Endothelial cell (in vitro differentiated cells): ENCODE measurements around the gene MAGEB1. TPM values are rescaled to one million over a fixed set of nuclear protein-coding genes. Genes with fewer than 3 reads are reported as not detected.

Source experiments
- DNase-seq: peaks from one replicate; pipeline ENCODE4 v3.0.0; 2021; ENCODE audit warnings: low spot score
- H3K27ac Mint-ChIP-seq: one replicate; pipeline ENCODE4 v1.8.0; 2021; ENCODE audit warnings: mixed read lengths, inconsistent platforms; ENCODE audit not compliant: unreplicated experiment
- H3K27me3 Mint-ChIP-seq: one replicate; pipeline ENCODE4 v1.8.0; 2021; ENCODE audit warnings: mild to moderate bottlenecking, moderate library complexity, mixed read lengths, inconsistent platforms; ENCODE audit not compliant: unreplicated experiment
- H3K36me3 Mint-ChIP-seq: one replicate; pipeline ENCODE4 v1.8.0; 2021; ENCODE audit warnings: mild to moderate bottlenecking, low read depth, mixed read lengths, inconsistent platforms; ENCODE audit not compliant: unreplicated experiment
- H3K4me1 Mint-ChIP-seq: one replicate; pipeline ENCODE4 v1.8.0; 2021; ENCODE audit warnings: mild to moderate bottlenecking, mixed read lengths, inconsistent platforms; ENCODE audit not compliant: unreplicated experiment
- H3K4me3 Mint-ChIP-seq: one replicate; pipeline ENCODE4 v1.8.0; 2021; ENCODE audit warnings: mild to moderate bottlenecking, mixed read lengths, inconsistent platforms; ENCODE audit not compliant: unreplicated experiment
- H3K9me3 Mint-ChIP-seq: one replicate; pipeline ENCODE4 v1.8.0; 2021; ENCODE audit warnings: mixed read lengths, inconsistent platforms; ENCODE audit not compliant: unreplicated experiment
- CTCF ChIP-seq: fragments of 200-600 bp; sonication (generic); IDR thresholded peaks from one replicate; pipeline ENCODE4 v1.5.0; 2021; ENCODE audit warnings: antibody characterized with exemption; ENCODE audit not compliant: unreplicated experiment
- total RNA-seq: library from RNA; stranded (reverse); fragmentation: NEBNext Ultra II Directional; extraction: Animal tissue kit (Norgen Biotek cat#: 25700); gene quantifications from one replicate; pipeline ENCODE4 v1.2.1, GENCODE V29; 2021; ENCODE audit not compliant: unreplicated experiment

Gene MAGEB1
- total RNA-seq, 1 donor from 2014 or later: not detected

GRCh38 chrX:30241724-30242415, 5.1 kb upstream of the MAGEB1 start, which contains the start of gene MAGEB4:
MAGEB4 (plus strand) TSS chrX:30242000; CDS start chrX:30242136, 136 bp downstream.
- H3K9me3 Mint-ChIP-seq: no peaks in the 10 kb centered on the region
- H3K27ac Mint-ChIP-seq: no peak within 1 kb of the TSS
- H3K4me1 Mint-ChIP-seq: no peaks in the 10 kb centered on the region
- H3K27me3 Mint-ChIP-seq: peaks cover 2% of the 10 kb centered on the region
- DNase-seq: no peak
- no peak within 1 kb of the TSS for H3K4me3 Mint-ChIP-seq
- no peaks in the 10 kb centered on the region for H3K36me3 Mint-ChIP-seq
- TF ChIP-seq CTCF: no peak

- no peak for TF ChIP-seq CTCF
Measured at GRCh38 chrX:30248854-30249253, 1.9 kb downstream of the MAGEB1 start.

GRCh38 chrX:30253257-30253656, 6.3 kb downstream of the MAGEB1 start:
- Mint-ChIP-seq H3K27ac (no peak overlapping the region), H3K9me3 (no peaks in the 10 kb centered on the region), H3K4me3 (no peak overlapping the region), H3K36me3 (no peaks in the 10 kb centered on the region), H3K27me3 (peaks cover 2% of the 10 kb centered on the region), H3K4me1 (no peaks in the 10 kb centered on the region)
- no peak for DNase-seq
- no peak for TF ChIP-seq CTCF

More at GRCh38 chrX:30248854-30249253, 1.9 kb downstream of the MAGEB1 start:
- no peak overlapping the region for H3K27ac Mint-ChIP-seq
- no peaks in the 10 kb centered on the region for H3K4me1 Mint-ChIP-seq
- H3K27me3 Mint-ChIP-seq: peaks cover 2% of the 10 kb centered on the region
- H3K9me3 Mint-ChIP-seq: no peaks in the 10 kb centered on the region
- no peaks in the 10 kb centered on the region for H3K36me3 Mint-ChIP-seq
- no peak overlapping the region for H3K4me3 Mint-ChIP-seq
- DNase-seq: no peak

- H3K4me1 Mint-ChIP-seq: peaks cover 4% of the 10 kb centered on the region
- DNase-seq: no peak
- H3K27ac Mint-ChIP-seq: no peak overlapping the region
- no peaks in the 10 kb centered on the region for H3K9me3 Mint-ChIP-seq
- H3K4me3 Mint-ChIP-seq: no peak overlapping the region
- no peaks in the 10 kb centered on the region for H3K27me3 Mint-ChIP-seq
- H3K36me3 Mint-ChIP-seq: no peaks in the 10 kb centered on the region
- TF ChIP-seq CTCF: no peak
Measured at GRCh38 chrX:30259927-30260326, 13.0 kb downstream of the MAGEB1 start.

- Mint-ChIP-seq H3K9me3 (no peaks in the 10 kb centered on the region), H3K27ac (no peak overlapping the region), H3K4me1 (peaks cover 4% of the 10 kb centered on the region), H3K36me3 (no peaks in the 10 kb centered on the region), H3K27me3 (no peaks in the 10 kb centered on the region), H3K4me3 (no peak overlapping the region)
- DNase-seq: no peak
- no peak for TF ChIP-seq CTCF
Measured at GRCh38 chrX:30261012-30261411, 14.1 kb downstream of the MAGEB1 start.
